Stimulated activated CD8-positive, alpha-beta memory T cell treated with anti-CD3 and anti-CD28 coated beads, Interleukin-15, amount 100 ng/mL, for 24 hours (primary cell): ENCODE measurements around the gene TRIM58.

Source experiments
- DNase-seq: peaks from one replicate; pipeline ENCODE4 v3.0.0-alpha.2; 2020; ENCODE audit warnings: low read depth

Gene TRIM58

GRCh38 chr1:247857069-247857984 is at the start of gene TRIM58:
TRIM58 (plus strand) TSS chr1:247857187; CDS start chr1:247857247, 60 bp downstream.
- no peak for DNase-seq

- DNase-seq = no peak
Measured at GRCh38 chr1:247812637-247813036, 44.4 kb upstream of the TRIM58 start.

GRCh38 chr1:247822060-247822459 is 34.9 kb upstream of the TRIM58 start:
- DNase-seq = no peak

GRCh38 chr1:247824023-247824422 is 33.0 kb upstream of the TRIM58 start, which contains the start of gene OR14A16:
OR14A16 (minus strand) TSS chr1:247824119; CDS start chr1:247815729, 8,390 bp downstream.
- no peak for DNase-seq

- DNase-seq = no peak
Measured at GRCh38 chr1:247825362-247825761, 31.6 kb upstream of the TRIM58 start.

GRCh38 chr1:247829656-247830055 is 27.3 kb upstream of the TRIM58 start:
- no peak for DNase-seq

GRCh38 chr1:247833601-247834000 is 23.4 kb upstream of the TRIM58 start:
- no peak for DNase-seq

GRCh38 chr1:247840818-247841217 is 16.2 kb upstream of the TRIM58 start:
- no peak for DNase-seq

GRCh38 chr1:247841796-247842195 is 15.2 kb upstream of the TRIM58 start, which contains the start of gene OR11L1:
OR11L1 (minus strand) TSS chr1:247841896; CDS start chr1:247841896, 0 bp downstream.
- DNase-seq = no peak

- DNase-seq = no peak
Measured at GRCh38 chr1:247843411-247843810, 13.6 kb upstream of the TRIM58 start.

- no peak for DNase-seq
Measured at GRCh38 chr1:247845011-247845692, 11.8 kb upstream of the TRIM58 start.

GRCh38 chr1:247845693-247846017 is 11.3 kb upstream of the TRIM58 start:
- DNase-seq = no peak

GRCh38 chr1:247848346-247848745 is 8.6 kb upstream of the TRIM58 start:
- no peak for DNase-seq

GRCh38 chr1:247849616-247850015 is 7.4 kb upstream of the TRIM58 start:
- no peak for DNase-seq

- no peak for DNase-seq
Measured at GRCh38 chr1:247854899-247855545, 2.0 kb upstream of the TRIM58 start.

GRCh38 chr1:247855911-247856310 is 1.1 kb upstream of the TRIM58 start:
- no peak for DNase-seq

GRCh38 chr1:247857985-247858619 is 1.1 kb downstream of the TRIM58 start:
- DNase-seq = no peak

GRCh38 chr1:247862756-247863155 is 5.8 kb downstream of the TRIM58 start:
- DNase-seq = no peak

- DNase-seq = no peak
Measured at GRCh38 chr1:247864644-247865043, 7.7 kb downstream of the TRIM58 start.

GRCh38 chr1:247865416-247865815 is 8.4 kb downstream of the TRIM58 start:
- DNase-seq = no peak

- no peak for DNase-seq
Measured at GRCh38 chr1:247883346-247883745, 26.4 kb downstream of the TRIM58 start.

GRCh38 chr1:247884797-247885413 is 27.9 kb downstream of the TRIM58 start:
- DNase-seq = no peak
